Glutamatergic neuron (in vitro differentiated cells): ENCODE results near the gene MEAK7. TPM values are rescaled to one million over a fixed set of nuclear protein-coding genes. Genes with fewer than 3 reads are reported as not detected.

Experiments used
- DNase-seq: peaks from one replicate; pipeline ENCODE4 v3.0.0; 2022
- H3K27ac Mint-ChIP-seq: one replicate; pipeline ENCODE4 v1.8.0; 2020; ENCODE audit warnings: mild to moderate bottlenecking, mixed read lengths, inconsistent platforms; ENCODE audit not compliant: unreplicated experiment
- H3K27me3 Mint-ChIP-seq: one replicate; pipeline ENCODE4 v1.8.0; 2020; ENCODE audit warnings: mild to moderate bottlenecking, moderate library complexity, mixed read lengths, inconsistent platforms; ENCODE audit not compliant: unreplicated experiment
- H3K36me3 Mint-ChIP-seq: one replicate; pipeline ENCODE4 v1.8.0; 2020; ENCODE audit warnings: mild to moderate bottlenecking, mixed read lengths, inconsistent platforms; ENCODE audit not compliant: unreplicated experiment
- H3K4me1 Mint-ChIP-seq: one replicate; pipeline ENCODE4 v1.8.0; 2020; ENCODE audit warnings: mild to moderate bottlenecking, low read depth, mixed read lengths, inconsistent platforms; ENCODE audit not compliant: unreplicated experiment
- H3K4me3 Mint-ChIP-seq: one replicate; pipeline ENCODE4 v1.8.0; 2020; ENCODE audit warnings: mild to moderate bottlenecking, mixed read lengths, inconsistent platforms; ENCODE audit not compliant: unreplicated experiment
- H3K9me3 Mint-ChIP-seq: one replicate; pipeline ENCODE4 v1.8.0; 2020; ENCODE audit warnings: mild to moderate bottlenecking, moderate library complexity, mixed read lengths, inconsistent platforms; ENCODE audit not compliant: unreplicated experiment
- total RNA-seq: library from RNA; stranded (reverse); fragmentation: NEBNext Ultra II Directional; extraction: Animal tissue kit (Norgen Biotek cat#: 25700); gene quantifications from one replicate; pipeline ENCODE4 v1.2.1, GENCODE V29; 2021; ENCODE audit not compliant: unreplicated experiment
- TF ChIP-seq, protein P1 (sequence below): fragments of 200-600 bp; sonication (generic); IDR thresholded peaks from one replicate; pipeline ENCODE4 v1.5.0; 2021; ENCODE audit not compliant: partially characterized antibody, unreplicated experiment

MEAK7 gene
- total RNA-seq, 1 donor from 2014 or later: 44.8 TPM

- Mint-ChIP-seq H3K36me3 (peaks cover 30% of the 10 kb centered on the region), H3K4me1 (peaks cover 14% of the 10 kb centered on the region), H3K27ac (no peak overlapping the region), H3K27me3 (peaks cover 9% of the 10 kb centered on the region), H3K9me3 (peaks cover 6% of the 10 kb centered on the region), H3K4me3 (no peak overlapping the region)
- TF ChIP-seq, protein P1, sequence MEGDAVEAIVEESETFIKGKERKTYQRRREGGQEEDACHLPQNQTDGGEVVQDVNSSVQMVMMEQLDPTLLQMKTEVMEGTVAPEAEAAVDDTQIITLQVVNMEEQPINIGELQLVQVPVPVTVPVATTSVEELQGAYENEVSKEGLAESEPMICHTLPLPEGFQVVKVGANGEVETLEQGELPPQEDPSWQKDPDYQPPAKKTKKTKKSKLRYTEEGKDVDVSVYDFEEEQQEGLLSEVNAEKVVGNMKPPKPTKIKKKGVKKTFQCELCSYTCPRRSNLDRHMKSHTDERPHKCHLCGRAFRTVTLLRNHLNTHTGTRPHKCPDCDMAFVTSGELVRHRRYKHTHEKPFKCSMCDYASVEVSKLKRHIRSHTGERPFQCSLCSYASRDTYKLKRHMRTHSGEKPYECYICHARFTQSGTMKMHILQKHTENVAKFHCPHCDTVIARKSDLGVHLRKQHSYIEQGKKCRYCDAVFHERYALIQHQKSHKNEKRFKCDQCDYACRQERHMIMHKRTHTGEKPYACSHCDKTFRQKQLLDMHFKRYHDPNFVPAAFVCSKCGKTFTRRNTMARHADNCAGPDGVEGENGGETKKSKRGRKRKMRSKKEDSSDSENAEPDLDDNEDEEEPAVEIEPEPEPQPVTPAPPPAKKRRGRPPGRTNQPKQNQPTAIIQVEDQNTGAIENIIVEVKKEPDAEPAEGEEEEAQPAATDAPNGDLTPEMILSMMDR: no peak
- DNase-seq: no peak
These were observed 28.7 kb downstream of the MEAK7 start for GRCh38 chr16:84475643-84476240.

- Mint-ChIP-seq H3K9me3 (peaks cover 6% of the 10 kb centered on the region), H3K36me3 (peaks cover 27% of the 10 kb centered on the region), H3K4me3 (no peak overlapping the region), H3K27ac (no peak overlapping the region), H3K27me3 (no peaks in the 10 kb centered on the region), H3K4me1 (no peaks in the 10 kb centered on the region)
- TF ChIP-seq, protein P1: no peak
- no peak for DNase-seq
These were observed 32.5 kb downstream of the MEAK7 start for GRCh38 chr16:84471966-84472365.

- H3K36me3 Mint-ChIP-seq: peaks cover 34% of the 10 kb centered on the region
These were observed 33.1 kb downstream of the MEAK7 start for GRCh38 chr16:84471316-84471715.

DNA sequence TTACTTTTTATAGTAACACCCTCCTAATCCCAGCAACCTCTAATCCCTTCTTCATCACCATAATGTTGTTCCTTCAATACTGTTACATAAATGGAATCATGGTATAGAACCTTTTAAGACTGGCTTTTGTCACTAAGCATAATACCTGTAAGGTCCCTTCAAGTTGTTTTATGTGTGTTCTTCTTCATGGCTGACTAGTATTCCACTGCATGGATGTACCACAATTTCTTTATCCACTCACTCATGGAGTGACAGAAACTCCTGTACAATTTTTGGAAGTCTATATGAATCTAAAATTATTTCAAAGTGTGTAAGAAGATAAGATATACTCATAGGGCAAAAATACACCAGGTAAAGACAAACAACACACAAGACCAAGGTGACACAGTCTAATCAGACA is 36.8 kb downstream of the MEAK7 start:
- peaks cover 41% of the 10 kb centered on the region for H3K36me3 Mint-ChIP-seq
- TF ChIP-seq, protein P1: no peak
- peaks cover 4% of the 10 kb centered on the region for H3K4me1 Mint-ChIP-seq
- peaks cover 2% of the 10 kb centered on the region for H3K27me3 Mint-ChIP-seq
- no peak overlapping the region for H3K4me3 Mint-ChIP-seq
- peaks cover 5% of the 10 kb centered on the region for H3K9me3 Mint-ChIP-seq
- DNase-seq: no peak
- H3K27ac Mint-ChIP-seq: no peak overlapping the region

More at GRCh38 chr16:84471316-84471715, 33.1 kb downstream of the MEAK7 start:
- no peak overlapping the region for H3K4me3 Mint-ChIP-seq
- H3K27me3 Mint-ChIP-seq: peaks cover 2% of the 10 kb centered on the region
- TF ChIP-seq, protein P1: no peak
- DNase-seq: no peak
- no peaks in the 10 kb centered on the region for H3K4me1 Mint-ChIP-seq
- peaks cover 6% of the 10 kb centered on the region for H3K9me3 Mint-ChIP-seq
- no peak overlapping the region for H3K27ac Mint-ChIP-seq

GRCh38 chr16:84467256-84467655 is 37.2 kb downstream of the MEAK7 start:
- H3K4me1 Mint-ChIP-seq: peaks cover 4% of the 10 kb centered on the region
- TF ChIP-seq, protein P1: no peak
- peaks cover 4% of the 10 kb centered on the region for H3K9me3 Mint-ChIP-seq
- no peak for DNase-seq
- no peak overlapping the region for H3K27ac Mint-ChIP-seq
- H3K27me3 Mint-ChIP-seq: peaks cover 2% of the 10 kb centered on the region
- H3K36me3 Mint-ChIP-seq: peaks cover 39% of the 10 kb centered on the region
- no peak overlapping the region for H3K4me3 Mint-ChIP-seq
